Psoas muscle (tissue), 8 donors: Measurements from ENCODE around the gene BSN. TPM values are rescaled to one million over a fixed set of nuclear protein-coding genes. Genes with fewer than 3 reads are reported as not detected.
A peak's percentile ranks its signal among the peaks of the same experiment; 100 is the strongest.

Experiments used
- ATAC-seq, 4 donors: fragments of 200-7000 bp; cut with Tn5 transposase; one replicate each; pipeline ENCODE4 v1.9.1; 2020; ENCODE audit warnings: moderate library complexity in 3 of 4, mild to moderate bottlenecking in 2 of 4
- DNase-seq, 2 donors: peaks; one replicate each; pipeline ENCODE4 v3.0.0-alpha.2; 2020
- H3K27ac ChIP-seq: fragments of 200-600 bp; one replicate; pipeline ENCODE4 v1.8.0; 2022
- H3K27me3 ChIP-seq, 3 donors: fragments of 200-600 bp in 1 of 3; one replicate each; pipeline versions ENCODE4 v1.6.1 to v1.8.0; 2013 to 2022; ENCODE audit warnings: low read length in 2 of 3, mild to moderate bottlenecking in 2 of 3, moderate library complexity in 1 of 3; ENCODE audit not compliant: insufficient read depth in 3 of 3
- H3K36me3 ChIP-seq, 2 donors: fragments of 200-600 bp in 1 of 2; one replicate each; pipeline versions ENCODE4 v1.6.1 to v1.8.0; 2013 to 2022; ENCODE audit warnings: low read depth in 1 of 2, mild to moderate bottlenecking in 1 of 2, moderate library complexity in 1 of 2; ENCODE audit not compliant: insufficient read depth in 1 of 2
- H3K4me1 ChIP-seq: fragments of 200-600 bp; one replicate; pipeline ENCODE4 v1.8.0; 2022
- H3K4me3 ChIP-seq: fragments of 200-600 bp; one replicate; pipeline ENCODE4 v1.8.0; 2022; ENCODE audit warnings: mild to moderate bottlenecking
- H3K9me3 ChIP-seq: fragments of 200-600 bp; one replicate; pipeline ENCODE4 v1.8.0; 2022
- WGBS, 3 donors: extraction: QIAGEN DNeasy Blood & Tissue Kit; methylation state at CpG; one replicate each; pipeline versions ENCODE4 v1.1.6 to v1.1.7; 2013; 5-methylcytosine and 5-hydroxymethylcytosine counted together
- intact Hi-C, 2 donors: fragments of 100-400 bp; cut with DNase I; formaldehyde crosslinking; loops; one replicate each; pipeline versions ENCODE4 v1.11.0 to v1.14.2; 2022
- polyA plus RNA-seq, 3 donors: library from polyadenylated mRNA; stranded (reverse); fragments of 200-250 nt; gene quantifications; one replicate each; pipeline ENCODE4 v1.2.3, GENCODE V29; 2013
- total RNA-seq, 4 donors: library from RNA; stranded (reverse); fragmentation: NEBNext Ultra II Directional in 2 of 4; extraction: Animal tissue kit (Norgen Biotek cat#: 25700) in 2 of 4; gene quantifications; one replicate each; pipeline versions ENCODE4 v1.2.1 to v1.2.4, GENCODE V29; 2021 to 2023
- TF ChIP-seq, protein P1 (sequence below): fragments of 200-600 bp; IDR thresholded peaks from one replicate; pipeline ENCODE4 v1.8.0; 2022; ENCODE audit warnings: antibody characterized with exemption
- donor health status: healthy with polysubstance abuse.
- donor health status: DM: no; HTN: no; CAD: no; lungs with moderate emphysema.
- donor health status: Bipolar disorder and iron deficiency.
- donor health status: healthy.
- donor health status: DM: yes; HTN: yes; CAD: no.
- donor health status: DM: no; HTN: no; CAD: no.
- donor health status: DM: no; HTN: no; CAD: no.
- donor health status: DM: yes; HTN: yes; CAD: no.

BSN gene
- total and polyA plus RNA-seq, 7 donors = 0.08 to 0.95 (median 0.22) TPM

- intact Hi-C loops = no loop called here
- peak in 1 of 2 donors; percentile 70 for DNase-seq
- Histone ChIP-seq H3K9me3 (no peaks in the 10 kb centered on the region), H3K4me3 (no peak overlapping the region), H3K27ac (peak overlapping the region; percentile 73), H3K36me3 (no peaks in the 10 kb centered on the region), H3K4me1 (peaks cover 31% of the 10 kb centered on the region), H3K27me3 (no peaks in the 10 kb centered on the region)
- WGBS, 3 donors = 9 to 33% (median 23%) methylated on average over 2 of the region's 2 CpGs
- peak; percentile 91 to 99 (median 98) for ATAC-seq
- TF ChIP-seq, protein P1, sequence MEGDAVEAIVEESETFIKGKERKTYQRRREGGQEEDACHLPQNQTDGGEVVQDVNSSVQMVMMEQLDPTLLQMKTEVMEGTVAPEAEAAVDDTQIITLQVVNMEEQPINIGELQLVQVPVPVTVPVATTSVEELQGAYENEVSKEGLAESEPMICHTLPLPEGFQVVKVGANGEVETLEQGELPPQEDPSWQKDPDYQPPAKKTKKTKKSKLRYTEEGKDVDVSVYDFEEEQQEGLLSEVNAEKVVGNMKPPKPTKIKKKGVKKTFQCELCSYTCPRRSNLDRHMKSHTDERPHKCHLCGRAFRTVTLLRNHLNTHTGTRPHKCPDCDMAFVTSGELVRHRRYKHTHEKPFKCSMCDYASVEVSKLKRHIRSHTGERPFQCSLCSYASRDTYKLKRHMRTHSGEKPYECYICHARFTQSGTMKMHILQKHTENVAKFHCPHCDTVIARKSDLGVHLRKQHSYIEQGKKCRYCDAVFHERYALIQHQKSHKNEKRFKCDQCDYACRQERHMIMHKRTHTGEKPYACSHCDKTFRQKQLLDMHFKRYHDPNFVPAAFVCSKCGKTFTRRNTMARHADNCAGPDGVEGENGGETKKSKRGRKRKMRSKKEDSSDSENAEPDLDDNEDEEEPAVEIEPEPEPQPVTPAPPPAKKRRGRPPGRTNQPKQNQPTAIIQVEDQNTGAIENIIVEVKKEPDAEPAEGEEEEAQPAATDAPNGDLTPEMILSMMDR = no peak
Measured at GRCh38 chr3:49647741-49648140, 93.5 kb downstream of the BSN start.

- Histone ChIP-seq H3K4me3 (no peak overlapping the region), H3K36me3 (no peaks in the 10 kb centered on the region), H3K27ac (peak overlapping the region; percentile 73), H3K9me3 (no peaks in the 10 kb centered on the region), H3K4me1 (peaks cover 31% of the 10 kb centered on the region), H3K27me3 (no peaks in the 10 kb centered on the region)
- TF ChIP-seq, protein P1 = no peak
- ATAC-seq = no peak
- 68 to 79% (median 73%) methylated on average over 3 of the region's 3 CpGs for WGBS, 3 donors
- intact Hi-C loops = no loop called here
- peak in 1 of 2 donors; percentile 48 for DNase-seq
Measured at GRCh38 chr3:49648354-49649019, 94.2 kb downstream of the BSN start.

DNA sequence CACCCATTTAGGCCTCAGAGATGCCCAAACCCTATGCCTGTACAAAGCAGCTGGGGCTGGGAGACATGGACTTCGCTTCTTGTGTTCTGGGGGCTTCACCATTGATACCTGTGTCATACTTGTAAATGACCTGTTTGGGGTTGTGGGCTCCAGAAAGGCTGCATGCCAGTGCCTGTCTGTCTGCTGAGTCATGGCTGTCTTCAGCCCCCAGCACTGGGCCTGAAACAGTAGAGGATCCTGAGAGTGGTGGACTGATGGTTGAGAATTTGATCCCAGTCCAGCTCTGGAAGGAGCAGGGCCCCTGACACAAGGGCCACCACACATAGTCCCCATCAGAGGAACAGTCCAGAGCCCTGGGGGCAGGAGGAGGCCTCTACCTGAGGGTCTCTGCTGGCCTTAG lies 95.3 kb downstream of the BSN start:
- peaks cover 31% of the 10 kb centered on the region for H3K4me1 ChIP-seq
- H3K4me3 ChIP-seq = no peak overlapping the region
- H3K36me3 ChIP-seq = no peaks in the 10 kb centered on the region
- peak in 1 of 2 donors; percentile 23 for DNase-seq
- WGBS, 3 donors = 95 to 100% (median 100%) methylated on average over 1 of the region's 1 CpG
- intact Hi-C loops = no loop called here
- no peak for ATAC-seq
- no peaks in the 10 kb centered on the region for H3K9me3 ChIP-seq
- no peak overlapping the region for H3K27ac ChIP-seq
- TF ChIP-seq, protein P1 = no peak
- no peaks in the 10 kb centered on the region for H3K27me3 ChIP-seq

DNA sequence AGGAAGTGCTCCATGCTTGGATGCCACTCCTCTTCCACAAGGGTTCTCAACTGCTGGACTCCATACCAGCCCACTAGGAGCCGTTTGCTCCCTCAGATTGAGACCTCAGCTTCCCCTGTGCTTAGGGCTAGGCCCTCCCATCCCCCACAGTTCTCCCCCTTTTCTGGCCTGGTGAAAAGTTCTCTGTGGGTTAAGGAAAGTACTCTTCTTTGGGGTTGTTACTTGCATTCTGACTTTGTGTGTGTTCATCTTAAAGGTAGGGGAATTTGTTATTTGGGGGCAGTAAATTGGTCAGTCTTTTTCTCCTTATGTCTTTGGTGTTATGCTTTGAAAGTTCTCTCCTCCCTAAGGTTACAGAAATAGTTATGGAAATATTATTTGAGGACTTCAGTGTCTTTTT lies 95.9 kb downstream of the BSN start:
- 79 to 85% (median 82%) methylated on average over 1 of the region's 1 CpG for WGBS, 3 donors
- no peak for ATAC-seq
- TF ChIP-seq, protein P1 = no peak
- intact Hi-C loops = no loop called here
- no peak overlapping the region for H3K4me3 ChIP-seq
- H3K4me1 ChIP-seq = peaks cover 31% of the 10 kb centered on the region
- H3K27me3 ChIP-seq = no peaks in the 10 kb centered on the region
- DNase-seq = no peak
- no peak overlapping the region for H3K27ac ChIP-seq
- H3K36me3 ChIP-seq = no peaks in the 10 kb centered on the region
- H3K9me3 ChIP-seq = no peaks in the 10 kb centered on the region

GRCh38 chr3:49650637-49651036 lies 96.4 kb downstream of the BSN start:
- Histone ChIP-seq H3K27me3 (no peaks in the 10 kb centered on the region), H3K36me3 (no peaks in the 10 kb centered on the region), H3K9me3 (no peaks in the 10 kb centered on the region), H3K27ac (no peak overlapping the region), H3K4me1 (peaks cover 31% of the 10 kb centered on the region), H3K4me3 (no peak overlapping the region)
- 76 to 82% (median 77%) methylated on average over 8 of the region's 8 CpGs for WGBS, 3 donors
- intact Hi-C loops = no loop called here
- ATAC-seq (no peak), DNase-seq (peak in 1 of 2 donors; percentile 31)
- TF ChIP-seq, protein P1 = no peak
